Panc1 (cell line): Measurements from ENCODE around the gene SEMA3D. TPM values are rescaled to one million over a fixed set of nuclear protein-coding genes. Genes with fewer than 3 reads are reported as not detected.

Experiments
- ATAC-seq: fragments of 200-7000 bp; cut with Tn5 transposase; 2 replicates; pipeline ENCODE4 v1.9.1; 2020; ENCODE audit warnings: mild to moderate bottlenecking, moderate library complexity
- BruUV-seq: library from RNA; stranded (reverse); fragments of 400-500 nt; replicated peaks from 2 replicates; lab custom pipeline; 2021; lab: Mats Ljungman, UMichigan
- CTCF ChIA-PET: fragments of 300-600 bp; sonication (Branson Sonifier 250); formaldehyde crosslinking; loops from one replicate; lab custom pipeline; 2022; ENCODE audit warnings: antibody characterized with exemption; lab: Charles Lee
- POLR2A ChIA-PET: fragments of 300-600 bp; sonication (Branson Sonifier 250); formaldehyde crosslinking; loops from one replicate; lab custom pipeline; 2022; ENCODE audit warnings: antibody characterized with exemption; lab: Charles Lee
- DNase-seq: peaks from one replicate; pipeline ENCODE4 v3.0.0-alpha.2; 2010; ENCODE audit warnings: low read depth, low spot score
- H3K27ac ChIP-seq: 2 replicates; pipeline ENCODE4 v1.5.1; 2011; ENCODE audit warnings: mild to moderate bottlenecking, low read length, inconsistent platforms
- H3K27me3 ChIP-seq: fragments of 200-500 bp; sonication (Bioruptor generic); 2 replicates; pipeline ENCODE4 v1.6.0; 2014; ENCODE audit warnings: low read length, inconsistent platforms; ENCODE audit not compliant: control insufficient read depth, insufficient read depth
- H3K36me3 ChIP-seq: fragments of 200-500 bp; sonication (Bioruptor generic); 2 replicates; pipeline ENCODE4 v1.5.1; 2014; ENCODE audit warnings: inconsistent platforms, mild to moderate bottlenecking, low read length, moderate library complexity; ENCODE audit not compliant: control insufficient read depth, insufficient read depth
- H3K4me1 ChIP-seq: 2 replicates; pipeline ENCODE4 v1.5.1; 2011; ENCODE audit warnings: inconsistent platforms, mild to moderate bottlenecking, low read length, moderate library complexity; ENCODE audit not compliant: control insufficient read depth, insufficient read depth
- H3K4me3 ChIP-seq, 2 experiments: 2 replicates each; pipeline ENCODE4 v1.5.1; 2011 to 2012; ENCODE audit warnings: low read depth in 2 of 2, low read length in 2 of 2, mild to moderate bottlenecking in 2 of 2, inconsistent platforms in 1 of 2, moderate library complexity in 1 of 2
- H3K9me3 ChIP-seq: fragments of 200-500 bp; sonication (Bioruptor generic); 2 replicates; pipeline ENCODE4 v1.5.1; 2014; ENCODE audit warnings: low read depth, mild to moderate bottlenecking, inconsistent platforms, low read length, moderate library complexity; ENCODE audit not compliant: control insufficient read depth, insufficient read depth
- POLR2AphosphoS5 ChIP-seq: IDR thresholded peaks from 2 replicates; pipeline ENCODE4 v1.6.1; 2012; ENCODE audit warnings: mild to moderate bottlenecking, low read depth, low read length, moderate library complexity
- REST ChIP-seq, 2 experiments: IDR thresholded peaks; 2 replicates each; pipeline ENCODE4 v1.6.1; 2011 to 2012; ENCODE audit warnings: low read depth in 2 of 2, control low read depth in 1 of 2, low read length in 1 of 2, mild to moderate bottlenecking in 1 of 2, moderate library complexity in 1 of 2; ENCODE audit not compliant: insufficient read depth in 1 of 2
- SIN3A ChIP-seq: IDR thresholded peaks from 2 replicates; pipeline ENCODE4 v1.6.1; 2012; ENCODE audit warnings: low read depth, mild to moderate bottlenecking, low read length, moderate library complexity, borderline replicate concordance; ENCODE audit not compliant: insufficient read depth
- TCF7L2 ChIP-seq: IDR thresholded peaks from 2 replicates; pipeline ENCODE4 v1.6.1; 2011; ENCODE audit warnings: mild to moderate bottlenecking, low read depth, low read length, inconsistent platforms
- in situ Hi-C: cut with HindIII; loops from 2 replicates; pipeline ENCODE4 v1.10.0; 2016; ENCODE audit warnings: low sequenced_read_pairs, low pct_unique_long_range_greater_than_20kb
- intact Hi-C: fragments of 100-400 bp; cut with micrococcal nuclease; formaldehyde crosslinking; loops from one replicate; pipeline ENCODE4 v1.10.0; 2022; ENCODE audit not compliant: unreplicated experiment
- total RNA-seq: library from RNA; stranded (reverse); gene quantifications from one replicate; pipeline ENCODE4 v1.2.1, GENCODE V29; 2021; ENCODE audit not compliant: unreplicated experiment
- TF ChIP-seq, protein P1 (sequence below): fragments of 450-650 bp; IDR thresholded peaks from 2 replicates; pipeline ENCODE4 v1.5.1; 2017; ENCODE audit warnings: mild to moderate bottlenecking

The SEMA3D gene
- total RNA-seq, 1 experiment from 2014 or later = 11.5 TPM

DNA sequence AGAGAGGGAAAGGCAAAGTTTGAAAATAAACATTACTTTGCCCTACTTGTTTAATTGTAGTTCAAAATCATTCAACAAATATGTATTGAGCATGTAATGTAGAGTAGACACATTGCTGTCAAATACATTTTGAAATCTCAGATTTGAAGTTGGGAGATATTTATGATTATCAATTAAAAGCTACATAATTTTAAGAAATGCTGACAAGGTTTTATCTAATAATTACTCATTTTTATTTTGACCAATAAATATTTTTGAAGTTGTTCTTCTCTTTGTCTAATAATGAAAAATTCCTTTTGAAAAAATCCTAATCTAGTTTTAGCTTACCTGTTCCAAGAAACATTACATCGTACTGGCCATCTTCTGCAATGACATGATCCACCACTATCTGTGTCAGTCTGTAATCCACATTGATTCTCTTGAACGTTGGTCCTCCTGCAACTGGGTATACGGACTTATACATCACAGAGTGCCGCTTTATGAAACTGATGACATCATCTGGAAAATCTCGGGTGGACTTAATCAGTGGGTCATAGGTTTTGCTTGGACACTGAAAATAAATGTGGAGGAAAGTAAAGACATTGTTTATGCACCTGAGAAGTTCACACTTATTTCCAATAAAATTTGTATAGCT lies 164.7 kb downstream of the SEMA3D start:
- no peak for TF ChIP-seq POLR2AphosphoS5
- no peak for TF ChIP-seq SIN3A
- TF ChIP-seq, protein P1, sequence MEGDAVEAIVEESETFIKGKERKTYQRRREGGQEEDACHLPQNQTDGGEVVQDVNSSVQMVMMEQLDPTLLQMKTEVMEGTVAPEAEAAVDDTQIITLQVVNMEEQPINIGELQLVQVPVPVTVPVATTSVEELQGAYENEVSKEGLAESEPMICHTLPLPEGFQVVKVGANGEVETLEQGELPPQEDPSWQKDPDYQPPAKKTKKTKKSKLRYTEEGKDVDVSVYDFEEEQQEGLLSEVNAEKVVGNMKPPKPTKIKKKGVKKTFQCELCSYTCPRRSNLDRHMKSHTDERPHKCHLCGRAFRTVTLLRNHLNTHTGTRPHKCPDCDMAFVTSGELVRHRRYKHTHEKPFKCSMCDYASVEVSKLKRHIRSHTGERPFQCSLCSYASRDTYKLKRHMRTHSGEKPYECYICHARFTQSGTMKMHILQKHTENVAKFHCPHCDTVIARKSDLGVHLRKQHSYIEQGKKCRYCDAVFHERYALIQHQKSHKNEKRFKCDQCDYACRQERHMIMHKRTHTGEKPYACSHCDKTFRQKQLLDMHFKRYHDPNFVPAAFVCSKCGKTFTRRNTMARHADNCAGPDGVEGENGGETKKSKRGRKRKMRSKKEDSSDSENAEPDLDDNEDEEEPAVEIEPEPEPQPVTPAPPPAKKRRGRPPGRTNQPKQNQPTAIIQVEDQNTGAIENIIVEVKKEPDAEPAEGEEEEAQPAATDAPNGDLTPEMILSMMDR = no peak
- no peak for TF ChIP-seq TCF7L2
- H3K27me3 ChIP-seq = no peaks in the 10 kb centered on the region
- POLR2A ChIA-PET = no interaction called here
- H3K27ac ChIP-seq = peak overlapping the region; percentile 48; the same call in 1 of the 2 replicates
- in situ Hi-C loops = no loop called here
- no peak for DNase-seq
- ATAC-seq = no peak
- intact Hi-C loops = loop anchor here (2.0 to 10.0 kb wide), 3 partner anchors 607 to 1047 kb away; partner anchors contain the start of gene SEMA3A
- no peaks in the 10 kb centered on the region for H3K9me3 ChIP-seq
- no TSS peak for BruUV-seq
- H3K4me3 ChIP-seq = no peak overlapping the region
- H3K36me3 ChIP-seq = no peaks in the 10 kb centered on the region; the same call in 1 of the 2 replicates
- CTCF ChIA-PET = interaction anchor here (0.6 kb wide), 2 partner anchors 827 to 1045 kb away, joined by 3 to 4 read pairs; partner anchors contain the start of gene SEMA3A
- no peaks in the 10 kb centered on the region; the same call in 1 of the 2 replicates for H3K4me1 ChIP-seq

DNA sequence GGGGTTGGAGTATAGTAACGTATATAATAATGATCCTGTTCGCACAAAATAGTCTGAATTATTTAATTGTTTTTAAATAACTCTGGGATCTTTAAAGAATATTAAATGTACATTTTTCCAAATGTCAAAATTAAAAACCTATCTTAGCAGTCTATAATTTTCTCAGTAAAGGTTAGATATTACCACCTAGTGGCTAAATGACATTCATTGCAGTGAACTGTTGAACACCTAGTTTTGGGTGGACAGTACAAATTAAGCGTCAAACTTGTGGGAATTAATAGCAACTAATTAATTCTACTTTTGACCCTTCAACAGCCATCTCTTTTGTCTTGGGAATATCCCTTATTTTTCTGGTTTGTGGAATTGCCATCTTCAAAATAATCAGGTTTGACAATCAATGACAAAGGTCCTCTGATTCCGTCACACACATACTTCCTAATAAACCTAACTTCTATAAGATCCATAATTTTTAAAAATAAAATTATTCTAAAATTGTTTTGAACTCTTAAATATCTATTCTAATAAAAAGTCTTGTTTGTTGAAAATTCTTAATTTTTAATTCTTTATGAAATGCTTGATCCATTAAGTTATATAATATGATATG lies 165.7 kb downstream of the SEMA3D start:
- Histone ChIP-seq H3K4me1 (no peaks in the 10 kb centered on the region; the same call in 1 of the 2 replicates), H3K9me3 (no peaks in the 10 kb centered on the region), H3K36me3 (no peaks in the 10 kb centered on the region; the same call in 1 of the 2 replicates), H3K27me3 (no peaks in the 10 kb centered on the region), H3K4me3 (no peak overlapping the region), H3K27ac (no peak overlapping the region; the same call in 1 of the 2 replicates)
- ChIA-PET POLR2A (no interaction called here), CTCF (interaction anchor here (0.6 kb wide), 1 partner anchor 826 kb away, joined by 4 read pairs; the partner anchor contains the start of gene SEMA3A)
- intact Hi-C loops = loop anchor here (10.0 kb wide), 1 partner anchor 606 kb away; no protein-coding TSS in a partner anchor
- in situ Hi-C loops = no loop called here
- TF ChIP-seq, protein P1 = peak; percentile 63; the same call in 1 of the 2 replicates
- TF ChIP-seq REST (IDR thresholded peaks at IDR 0.05; ENCODE audit: insufficient read depth in 1 of 2, low read depth in 2 of 2, low read length in 1 of 2) = no peak
- no peak for TF ChIP-seq SIN3A
- TF ChIP-seq POLR2AphosphoS5 = no peak
- TF ChIP-seq TCF7L2 = no peak
- ATAC-seq = no peak
- DNase-seq = no peak
- BruUV-seq = no TSS peak
